AG09319 (cell line): Measurements from ENCODE around the gene BAZ1A.

ENCODE experiments used
- DNase-seq: peaks from one replicate; pipeline ENCODE4 v3.0.0-alpha.2; 2010; ENCODE audit warnings: low read depth; ENCODE audit errors: extremely low read depth
- TF ChIP-seq, protein P1 (sequence below): IDR thresholded peaks from 2 replicates; pipeline ENCODE4 v1.5.1; 2011; ENCODE audit warnings: low read depth, mild to moderate bottlenecking, inconsistent platforms, low read length, moderate library complexity

Gene BAZ1A

DNA sequence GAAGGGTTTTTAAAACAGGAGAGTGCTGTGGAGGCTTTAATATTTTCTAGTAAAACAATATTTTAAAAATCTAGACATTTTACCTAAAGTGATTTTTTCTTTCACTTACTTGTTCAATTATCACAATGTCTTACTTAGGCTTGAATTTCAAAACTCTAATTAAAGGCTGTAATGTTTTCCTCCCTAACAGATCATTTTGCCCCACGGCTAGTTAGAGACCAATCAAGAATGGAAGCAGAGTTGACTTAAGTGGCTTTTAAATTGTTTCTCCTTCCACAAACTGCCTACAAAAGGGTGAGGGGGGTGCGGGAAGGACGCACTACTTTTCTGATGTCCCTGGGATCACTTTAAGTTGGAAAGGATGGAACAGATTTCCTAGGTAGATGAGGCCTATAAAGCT is 151.3 kb downstream of the BAZ1A start:
- TF ChIP-seq, protein P1, sequence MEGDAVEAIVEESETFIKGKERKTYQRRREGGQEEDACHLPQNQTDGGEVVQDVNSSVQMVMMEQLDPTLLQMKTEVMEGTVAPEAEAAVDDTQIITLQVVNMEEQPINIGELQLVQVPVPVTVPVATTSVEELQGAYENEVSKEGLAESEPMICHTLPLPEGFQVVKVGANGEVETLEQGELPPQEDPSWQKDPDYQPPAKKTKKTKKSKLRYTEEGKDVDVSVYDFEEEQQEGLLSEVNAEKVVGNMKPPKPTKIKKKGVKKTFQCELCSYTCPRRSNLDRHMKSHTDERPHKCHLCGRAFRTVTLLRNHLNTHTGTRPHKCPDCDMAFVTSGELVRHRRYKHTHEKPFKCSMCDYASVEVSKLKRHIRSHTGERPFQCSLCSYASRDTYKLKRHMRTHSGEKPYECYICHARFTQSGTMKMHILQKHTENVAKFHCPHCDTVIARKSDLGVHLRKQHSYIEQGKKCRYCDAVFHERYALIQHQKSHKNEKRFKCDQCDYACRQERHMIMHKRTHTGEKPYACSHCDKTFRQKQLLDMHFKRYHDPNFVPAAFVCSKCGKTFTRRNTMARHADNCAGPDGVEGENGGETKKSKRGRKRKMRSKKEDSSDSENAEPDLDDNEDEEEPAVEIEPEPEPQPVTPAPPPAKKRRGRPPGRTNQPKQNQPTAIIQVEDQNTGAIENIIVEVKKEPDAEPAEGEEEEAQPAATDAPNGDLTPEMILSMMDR: no peak
- DNase-seq: no peak

DNA sequence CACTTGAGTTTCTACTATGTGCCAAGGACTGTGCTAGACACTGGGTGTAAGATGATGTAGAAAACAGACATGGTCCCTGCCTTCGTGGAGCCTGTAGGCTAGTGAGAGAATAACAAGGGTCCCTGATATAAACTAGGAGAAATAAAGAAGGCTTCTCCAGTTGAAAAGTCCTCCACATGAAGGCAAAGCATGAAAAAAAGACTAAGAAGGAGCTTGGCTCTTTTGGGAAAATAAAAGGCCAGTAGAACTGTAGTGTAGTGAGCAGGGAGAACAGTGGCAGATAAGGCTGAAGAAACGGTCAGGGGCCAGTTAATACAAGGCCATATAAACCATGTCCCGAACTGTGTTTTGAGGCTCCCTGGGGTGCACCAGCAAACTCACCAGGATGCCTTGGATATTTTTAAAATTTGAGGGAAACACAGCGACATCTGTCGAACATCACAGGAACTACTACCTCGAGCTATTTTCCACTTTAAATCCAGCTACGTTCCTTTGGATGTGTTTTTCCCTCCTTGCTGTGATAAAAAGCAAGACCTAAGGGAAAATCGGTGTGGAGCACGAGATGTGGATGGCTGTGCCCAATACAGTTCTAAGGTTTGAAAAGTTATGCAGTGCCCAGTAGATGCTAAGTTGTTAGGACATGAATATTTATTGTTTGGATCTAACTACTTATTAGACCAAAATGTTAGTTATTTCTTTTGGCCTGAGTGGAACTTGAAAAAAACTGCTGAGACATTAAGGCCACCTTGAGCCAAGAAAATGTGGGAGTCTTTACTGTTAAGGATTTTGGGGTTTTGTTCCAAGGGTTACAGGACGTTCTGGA is 152.2 kb downstream of the BAZ1A start:
- no peak for DNase-seq
- TF ChIP-seq, protein P1: peak; percentile 70

DNA sequence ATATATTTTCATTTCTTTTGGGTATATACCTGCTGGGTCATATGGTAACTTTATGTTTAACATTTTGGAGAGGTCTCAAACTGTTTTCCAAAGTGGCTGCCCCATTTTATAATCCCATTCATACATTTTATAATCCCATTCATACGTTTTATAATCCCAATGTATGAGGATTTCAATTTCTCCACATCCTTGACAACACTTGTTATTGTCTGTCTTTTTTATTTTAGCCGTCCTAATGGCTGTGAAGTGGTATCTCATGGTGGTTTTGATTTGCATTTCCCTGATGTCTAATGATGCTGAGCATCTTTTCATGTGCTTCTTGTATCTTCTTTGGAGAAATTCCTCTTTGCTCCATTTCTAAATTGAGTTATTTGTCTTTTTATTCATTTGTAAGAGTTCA is 154.0 kb downstream of the BAZ1A start:
- TF ChIP-seq, protein P1: no peak
- DNase-seq: no peak

DNA sequence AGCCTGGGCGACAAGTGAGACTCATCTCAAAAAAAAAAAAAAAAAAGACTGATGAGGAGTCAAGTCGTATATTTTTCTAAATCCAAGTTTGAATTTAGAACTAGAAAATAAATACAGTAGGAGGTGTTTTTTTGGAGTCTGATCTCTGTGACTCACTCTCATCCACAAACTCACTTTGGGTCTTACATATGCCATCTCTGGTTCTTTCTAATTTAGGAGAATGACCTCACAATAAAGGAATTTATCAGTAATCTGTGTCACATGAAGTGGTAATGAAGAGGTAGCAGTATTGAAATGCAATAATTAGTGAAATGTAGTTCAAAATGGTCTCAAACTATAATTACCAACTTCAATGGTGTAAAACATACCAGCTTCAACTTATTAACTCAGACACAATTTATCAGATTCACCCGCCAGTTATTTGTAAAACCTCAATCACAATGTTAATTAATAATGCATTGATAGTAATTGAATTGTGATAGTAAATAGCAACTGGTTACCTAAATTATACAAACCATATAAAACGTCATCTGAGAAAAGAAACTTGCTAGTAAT is 156.3 kb downstream of the BAZ1A start:
- DNase-seq: no peak
- TF ChIP-seq, protein P1: no peak

DNA sequence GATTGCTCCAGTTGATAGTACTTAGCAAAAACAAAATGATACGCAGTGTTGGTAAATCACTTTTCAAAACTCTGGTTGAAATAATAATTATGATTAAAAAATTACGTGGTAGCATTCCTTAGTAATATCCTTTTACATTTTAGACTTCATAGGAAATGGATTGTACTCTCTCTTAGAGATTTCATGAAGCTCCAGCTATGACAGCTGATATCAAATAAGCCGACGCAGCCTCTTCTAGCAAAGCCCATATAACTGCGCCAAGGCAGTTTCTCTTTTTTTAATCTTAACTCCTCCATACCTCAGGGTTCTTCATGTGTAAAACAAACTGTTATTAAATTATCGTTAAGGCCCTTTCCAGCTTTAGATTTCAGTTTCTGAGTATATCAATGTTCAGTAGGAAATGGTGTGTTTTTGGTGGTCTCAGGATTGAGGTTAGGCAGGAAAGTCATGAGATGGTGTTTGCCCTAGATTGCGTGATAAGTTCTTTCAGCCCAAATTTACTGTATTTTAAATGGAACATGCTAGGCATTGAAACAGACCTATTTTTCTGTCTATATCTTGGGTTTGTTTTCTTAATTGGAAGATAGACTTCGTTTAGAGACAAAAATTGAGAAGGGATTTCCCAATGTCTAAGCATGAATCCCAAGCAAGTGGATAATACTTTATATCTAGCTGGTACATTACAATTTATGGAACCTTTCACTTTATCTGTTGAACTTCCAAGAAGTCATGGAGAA is 159.9 kb downstream of the BAZ1A start:
- no peak for DNase-seq
- TF ChIP-seq, protein P1: no peak

DNA sequence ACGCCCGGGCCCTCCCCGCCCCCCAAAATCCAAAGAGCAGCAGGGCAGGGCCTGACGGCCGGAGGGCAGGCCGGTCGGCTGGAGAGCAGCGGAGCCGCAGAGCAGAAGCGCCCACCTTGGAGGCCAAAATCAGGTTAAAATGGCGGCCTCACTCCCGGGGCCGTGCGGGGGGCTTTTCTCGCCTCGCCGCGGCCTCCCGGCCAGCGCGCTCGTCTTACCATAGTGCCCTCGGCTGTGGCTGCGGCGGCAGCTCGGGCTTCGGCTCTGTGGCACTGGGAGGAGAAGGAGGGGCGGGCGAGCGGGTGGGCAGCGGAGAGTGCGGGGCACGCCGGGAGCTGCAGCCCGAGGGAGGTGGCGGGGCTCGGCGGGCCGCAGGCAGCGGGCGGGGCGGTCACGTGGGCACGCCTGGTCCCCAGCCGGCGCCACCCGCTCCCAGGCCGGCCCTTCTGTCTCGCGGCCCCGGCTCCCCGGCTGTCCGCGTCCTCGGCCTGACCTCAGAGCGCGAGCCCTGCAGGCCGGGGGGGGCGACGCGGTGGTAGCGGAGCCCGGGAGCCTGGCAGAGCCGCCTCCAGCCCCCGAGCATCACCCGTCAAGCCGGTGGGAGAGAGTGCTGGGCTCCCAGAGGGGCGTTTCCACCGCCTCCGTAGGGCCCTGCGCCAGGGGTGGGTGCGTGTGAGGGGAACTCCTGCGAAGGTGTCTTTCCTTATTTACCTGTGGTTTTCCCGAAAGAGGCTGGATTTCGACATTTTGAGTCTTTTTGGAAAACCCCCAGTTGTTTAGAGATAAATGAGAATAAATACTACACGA is 160.6 kb downstream of the BAZ1A start, which contains the start of gene CFL2:
Gene CFL2 (minus strand): TSS at position 274 of the 807 bp plus-strand sequence. CDS start 53 bp downstream, at position 221.
- DNase-seq: peak; percentile 52

More for the DNA sequence above, 160.6 kb downstream of the BAZ1A start, which contains the start of gene CFL2:
- TF ChIP-seq, protein P1: no peak
